Suprapubic skin (tissue), 3 donors: ENCODE results near the gene ZDHHC12.

ENCODE experiments used
- EP300 ChIP-seq: sonication (generic); formaldehyde crosslinking; IDR thresholded peaks from one replicate; pipeline ENCODE4 v1.6.1; 2017; ENCODE audit warnings: antibody characterized with exemption
- TF ChIP-seq, protein P1 (sequence below), 2 donors: fragments of 200-600 bp in 1 of 2; fragments of 450-650 bp in 1 of 2; sonication (generic) in 1 of 2; IDR thresholded peaks; one replicate each; pipeline ENCODE4 v1.5.1; 2016 to 2019; ENCODE audit warnings: antibody characterized with exemption in 2 of 2, mild to moderate bottlenecking in 1 of 2, moderate library complexity in 1 of 2

DNA sequence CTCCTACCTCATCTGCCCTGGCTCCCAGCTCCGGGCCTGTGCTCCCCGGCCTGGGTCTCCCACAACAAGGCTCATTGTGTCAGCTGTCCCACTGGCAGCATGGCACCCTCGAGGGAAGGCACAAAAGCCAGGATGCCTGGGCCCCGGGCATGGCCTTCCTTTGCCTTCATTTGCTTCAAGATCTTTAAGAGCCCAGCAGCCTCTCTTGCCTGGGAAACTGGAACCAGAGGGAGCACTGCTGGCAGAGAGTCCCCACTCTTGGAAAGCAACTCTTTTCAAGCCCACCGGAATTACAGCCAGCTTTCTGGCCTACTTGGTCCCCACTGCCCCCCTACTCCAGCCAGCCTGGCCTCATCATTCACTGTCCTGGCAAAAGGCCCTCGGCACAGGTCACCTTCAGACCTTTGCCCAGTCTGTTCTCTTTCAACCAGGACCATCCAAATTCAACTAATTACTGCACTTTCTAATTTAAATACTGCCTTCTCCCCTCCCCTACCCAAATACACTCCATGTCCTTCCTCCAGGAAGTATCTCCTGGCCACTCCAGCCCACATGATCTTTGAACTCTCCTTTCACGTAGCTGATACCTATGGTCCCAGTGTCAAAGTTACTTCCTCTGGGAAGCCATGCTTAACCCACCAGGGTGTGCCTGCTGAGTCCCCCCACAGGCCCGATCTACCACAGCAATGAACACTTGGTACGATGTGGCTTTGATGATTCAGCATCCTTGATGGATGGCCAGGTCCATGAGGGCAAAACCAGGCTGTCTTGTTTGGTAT, 38.9 kb upstream of the ZDHHC12 start:
- TF ChIP-seq, protein P1, sequence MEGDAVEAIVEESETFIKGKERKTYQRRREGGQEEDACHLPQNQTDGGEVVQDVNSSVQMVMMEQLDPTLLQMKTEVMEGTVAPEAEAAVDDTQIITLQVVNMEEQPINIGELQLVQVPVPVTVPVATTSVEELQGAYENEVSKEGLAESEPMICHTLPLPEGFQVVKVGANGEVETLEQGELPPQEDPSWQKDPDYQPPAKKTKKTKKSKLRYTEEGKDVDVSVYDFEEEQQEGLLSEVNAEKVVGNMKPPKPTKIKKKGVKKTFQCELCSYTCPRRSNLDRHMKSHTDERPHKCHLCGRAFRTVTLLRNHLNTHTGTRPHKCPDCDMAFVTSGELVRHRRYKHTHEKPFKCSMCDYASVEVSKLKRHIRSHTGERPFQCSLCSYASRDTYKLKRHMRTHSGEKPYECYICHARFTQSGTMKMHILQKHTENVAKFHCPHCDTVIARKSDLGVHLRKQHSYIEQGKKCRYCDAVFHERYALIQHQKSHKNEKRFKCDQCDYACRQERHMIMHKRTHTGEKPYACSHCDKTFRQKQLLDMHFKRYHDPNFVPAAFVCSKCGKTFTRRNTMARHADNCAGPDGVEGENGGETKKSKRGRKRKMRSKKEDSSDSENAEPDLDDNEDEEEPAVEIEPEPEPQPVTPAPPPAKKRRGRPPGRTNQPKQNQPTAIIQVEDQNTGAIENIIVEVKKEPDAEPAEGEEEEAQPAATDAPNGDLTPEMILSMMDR (IDR thresholded peaks at IDR 0.05): no peak
- no peak for TF ChIP-seq EP300
